Measurements from ENCODE around the gene GPR137. TPM values are rescaled to one million over a fixed set of nuclear protein-coding genes. Genes with fewer than 3 reads are reported as not detected.

The GPR137 gene
- total and polyA plus RNA-seq, 10 of the 15 experiments (the other 5 are each of a cell fraction or from before 2014, with no cell fraction given) = 0.37 to 29.2 (median 13.8) TPM

GRCh38 chr11:64287676-64288352 is 2.2 kb downstream of the GPR137 start (continued):
- TF ChIP-seq CTCF (IDR thresholded peaks at IDR 0.05 in 2 of 3, conservative IDR thresholded peaks at IDR 0.05 in 1 of 3; ENCODE audit: control insufficient read depth in 2 of 3, extremely low read depth in 1 of 3, insufficient read depth in 1 of 3, low read depth in 3 of 3, low read length in 3 of 3) (no peak), MYB (IDR thresholded peaks at IDR 0.05; ENCODE audit: borderline replicate concordance, low read depth, low read length) (no peak), TAF1 (IDR thresholded peaks at IDR 0.05; ENCODE audit: borderline replicate concordance, low read depth, low read length) (no peak)

GRCh38 chr11:64288353-64288750 is 2.7 kb downstream of the GPR137 start:
- ATAC-seq (no peak), FAIRE-seq (no peak), DNase-seq (ENCODE audit: low read depth, low spot score) (no peak)
- intact Hi-C loops (cut with micrococcal nuclease; ENCODE audit: unreplicated experiment) = no loop called here
- H3K4me3 ChIP-seq = no peak overlapping the region
- ChIA-PET POLR2A (no interaction called here), SMC1A (ENCODE audit: uncharacterized antibody, unreplicated experiment) (no interaction called here), RAD21 (ENCODE audit: unreplicated experiment) (no interaction called here), CTCF (interaction anchor here (1.3 to 2.3 kb wide), 2 partner anchors 12 to 84 kb away, joined by 4 to 7 read pairs; partner anchors contain the start of gene CATSPERZ)
- no peaks in the 10 kb centered on the region for H3K9me3 ChIP-seq (replicated peaks; ENCODE audit: control insufficient read depth, insufficient read depth, low read length)
- H3K4me1 ChIP-seq (ENCODE audit: control insufficient read depth, insufficient read depth, low read length) = peaks cover 7% of the 10 kb centered on the region
- peaks cover 15% of the 10 kb centered on the region for H3K79me2 ChIP-seq (ENCODE audit: control insufficient read depth, insufficient read depth, low read length)
- BruUV-seq (replicated peaks) = no TSS peak
- H3K9ac ChIP-seq (ENCODE audit: control insufficient read depth, insufficient read depth, low read length) = no peak overlapping the region
- H2AFZ ChIP-seq (ENCODE audit: control insufficient read depth, low read depth, low read length) = no peak overlapping the region
- WGBS (ENCODE audit: insufficient coverage, insufficient replicate concordance, low lambda C conversion rate, missing lambda C conversion rate) = 56% methylated on average over 9 of the region's 9 CpGs
- in situ Hi-C loops (cut with MboI) = no loop called here
- H3K36me3 ChIP-seq (ENCODE audit: control insufficient read depth in 2 of 2, insufficient read depth in 2 of 2, low read length in 1 of 2) = peaks cover 0 to 2% of the 10 kb centered on the region in 2 experiments; a peak in 2 of 4 replicates
- H3K27ac ChIP-seq (ENCODE audit: control insufficient read depth, insufficient read depth) = no peak overlapping the region
- H4K20me1 ChIP-seq (ENCODE audit: control insufficient read depth, insufficient read depth) = no peaks in the 10 kb centered on the region; the same call in 1 of the 2 replicates
- H3K27me3 ChIP-seq (replicated peaks in 1 of 2; ENCODE audit: control insufficient read depth in 2 of 2, insufficient read depth in 2 of 2, low read length in 1 of 2) = peaks cover 3 to 10% of the 10 kb centered on the region in 2 experiments
- no peak overlapping the region for H3K4me2 ChIP-seq (ENCODE audit: control insufficient read depth, insufficient read depth)
- no peak for TF ChIP-seq EED (IDR thresholded peaks at IDR 0.05; ENCODE audit: low read depth)
- no peak for TF ChIP-seq CHD2 (IDR thresholded peaks at IDR 0.05; ENCODE audit: borderline replicate concordance, low read depth, low read length)
- TF ChIP-seq CBFB (IDR thresholded peaks at IDR 0.05; ENCODE audit: low read depth) = no peak
- no peak for TF ChIP-seq POLR2A (IDR thresholded peaks at IDR 0.05; ENCODE audit: low read depth, low read length)
- no peak for TF ChIP-seq NBN (IDR thresholded peaks at IDR 0.05)
- TF ChIP-seq MLLT1 (IDR thresholded peaks at IDR 0.05) = no peak
- no peak for TF ChIP-seq PKNOX1 (IDR thresholded peaks at IDR 0.05)
- no peak for TF ChIP-seq TBL1XR1 (IDR thresholded peaks at IDR 0.05; ENCODE audit: low read depth, low read length)
- no peak for TF ChIP-seq ZSCAN29 (IDR thresholded peaks at IDR 0.05)
- no peak for TF ChIP-seq IKZF1 (conservative IDR thresholded peaks at IDR 0.05)
- TF ChIP-seq IKZF2 (IDR thresholded peaks at IDR 0.05) = no peak
- no peak for TF ChIP-seq E2F4 (IDR thresholded peaks at IDR 0.05; ENCODE audit: low read depth, low read length)
- no peak for TF ChIP-seq HDAC2 (IDR thresholded peaks at IDR 0.05)
- no peak for TF ChIP-seq USF1 (IDR thresholded peaks at IDR 0.05; ENCODE audit: borderline replicate concordance, extremely low read length, insufficient read depth, low read depth, low read length)
- TF ChIP-seq SP1 (IDR thresholded peaks at IDR 0.05; ENCODE audit: low read depth, low read length) = no peak
